ENCODE results near the gene SELENOM. TPM values are rescaled to one million over a fixed set of nuclear protein-coding genes. Genes with fewer than 3 reads are reported as not detected.
"Not testable (repeated sequence)": the region's sequence is repeated elsewhere in the genome, so short reads cannot be mapped to it uniquely, and the experiment has no call there.

SELENOM gene
- polyA plus RNA-seq, 1 experiment: 89.0 TPM

DNA sequence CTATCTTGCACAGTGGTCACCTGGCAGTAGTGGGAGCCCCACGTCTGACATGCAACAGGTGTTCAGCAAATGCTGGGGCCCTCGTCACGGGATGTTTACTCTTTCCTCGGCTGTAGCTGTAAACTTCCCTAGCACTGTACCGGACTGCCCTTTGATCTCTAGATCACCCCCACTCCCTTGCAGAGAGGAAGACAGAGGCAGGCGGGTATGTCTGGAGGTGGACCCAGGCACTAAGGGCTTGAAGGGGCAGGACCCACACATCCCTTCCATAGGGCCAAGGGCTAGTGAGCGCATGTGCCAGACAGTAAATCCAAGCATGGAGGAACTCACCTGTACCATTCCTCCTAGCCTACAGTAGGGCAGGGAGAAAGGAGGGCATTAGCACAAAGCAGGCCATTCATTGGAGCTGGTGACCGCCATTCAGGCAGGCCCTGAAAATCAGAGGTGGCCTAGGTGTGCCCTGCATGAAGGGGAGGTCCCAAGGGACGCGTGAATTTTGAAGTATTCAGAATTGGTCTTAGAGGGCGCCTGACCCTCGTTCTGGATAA, 28.2 kb downstream of the SELENOM start:
- CTCF ChIA-PET: interaction anchor here (1.0 kb wide), 1 partner anchor 28 kb away, joined by 3 read pairs; the partner anchor contains the start of gene SELENOM
- TF ChIP-seq, protein P1, sequence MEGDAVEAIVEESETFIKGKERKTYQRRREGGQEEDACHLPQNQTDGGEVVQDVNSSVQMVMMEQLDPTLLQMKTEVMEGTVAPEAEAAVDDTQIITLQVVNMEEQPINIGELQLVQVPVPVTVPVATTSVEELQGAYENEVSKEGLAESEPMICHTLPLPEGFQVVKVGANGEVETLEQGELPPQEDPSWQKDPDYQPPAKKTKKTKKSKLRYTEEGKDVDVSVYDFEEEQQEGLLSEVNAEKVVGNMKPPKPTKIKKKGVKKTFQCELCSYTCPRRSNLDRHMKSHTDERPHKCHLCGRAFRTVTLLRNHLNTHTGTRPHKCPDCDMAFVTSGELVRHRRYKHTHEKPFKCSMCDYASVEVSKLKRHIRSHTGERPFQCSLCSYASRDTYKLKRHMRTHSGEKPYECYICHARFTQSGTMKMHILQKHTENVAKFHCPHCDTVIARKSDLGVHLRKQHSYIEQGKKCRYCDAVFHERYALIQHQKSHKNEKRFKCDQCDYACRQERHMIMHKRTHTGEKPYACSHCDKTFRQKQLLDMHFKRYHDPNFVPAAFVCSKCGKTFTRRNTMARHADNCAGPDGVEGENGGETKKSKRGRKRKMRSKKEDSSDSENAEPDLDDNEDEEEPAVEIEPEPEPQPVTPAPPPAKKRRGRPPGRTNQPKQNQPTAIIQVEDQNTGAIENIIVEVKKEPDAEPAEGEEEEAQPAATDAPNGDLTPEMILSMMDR (IDR thresholded peaks at IDR 0.05; ENCODE audit: low read depth, low read length): no peak

DNA sequence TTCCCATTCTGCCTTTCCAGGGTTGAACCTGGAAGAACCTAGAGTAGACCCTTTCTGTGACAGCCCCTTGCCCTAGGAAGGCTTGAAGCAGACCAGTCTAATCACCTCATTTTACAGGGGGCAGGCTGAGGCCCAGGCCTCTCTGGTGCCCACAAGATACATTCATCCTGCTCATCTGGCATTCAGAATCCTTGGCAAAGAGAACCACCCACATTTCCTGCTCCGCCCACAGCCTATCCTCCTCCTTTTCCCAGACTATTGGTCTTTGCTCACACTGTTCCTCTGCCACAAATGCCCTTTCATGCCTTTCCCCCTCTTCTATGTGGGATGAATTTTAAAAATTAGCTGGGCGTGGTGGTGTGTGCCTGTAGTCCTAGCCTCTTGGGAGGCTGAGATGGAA, 29.0 kb downstream of the SELENOM start:
- H3K9me3 ChIP-seq (ENCODE audit: control insufficient read depth, insufficient read depth, low read length); H3K27ac ChIP-seq (ENCODE audit: low read depth, low read length); POLR2A ChIA-PET; H3K27me3 ChIP-seq (ENCODE audit: control insufficient read depth, insufficient read depth, low read length); DNase-seq (ENCODE audit: low read depth, low spot score); H3K4me3 ChIP-seq (ENCODE audit: low read depth, low read length): not testable (repeated sequence)
- CTCF ChIA-PET: interaction anchor here (0.6 kb wide), 1 partner anchor 30 kb away, joined by 3 read pairs; no protein-coding TSS in a partner anchor

More for the DNA sequence above, 28.2 kb downstream of the SELENOM start:
- Histone ChIP-seq H3K27me3 (ENCODE audit: control insufficient read depth, insufficient read depth, low read length) (no peaks in the 10 kb centered on the region), H3K9me3 (ENCODE audit: control insufficient read depth, insufficient read depth, low read length) (no peaks in the 10 kb centered on the region; the same call in 1 of the 2 replicates), H3K4me3 (ENCODE audit: low read depth, low read length) (no peak overlapping the region), H3K27ac (ENCODE audit: low read depth, low read length) (no peak overlapping the region)
- DNase-seq (ENCODE audit: low read depth, low spot score): no peak
- POLR2A ChIA-PET: no interaction called here

DNA sequence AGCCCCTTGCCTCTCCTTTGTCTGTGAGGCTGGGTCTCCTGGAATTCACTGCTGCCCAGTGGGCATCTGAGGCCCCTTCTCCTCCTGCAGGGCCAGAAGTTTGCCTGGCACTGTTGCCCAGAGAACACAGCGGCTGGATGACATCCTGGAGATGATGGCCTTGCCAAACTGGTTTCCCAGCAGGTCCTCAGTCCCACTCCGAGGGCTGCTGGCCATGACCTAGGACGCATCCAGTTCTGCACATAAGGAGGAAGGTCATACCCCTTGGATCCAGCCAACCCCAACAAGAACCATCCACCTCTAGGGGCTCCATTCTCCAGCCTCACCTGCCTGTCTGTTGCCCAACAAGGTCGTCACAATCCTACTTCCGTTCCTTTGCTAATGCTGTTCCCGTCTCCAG, 29.7 kb downstream of the SELENOM start:
- ChIA-PET CTCF (no interaction called here), POLR2A (no interaction called here)
- Histone ChIP-seq H3K9me3 (ENCODE audit: control insufficient read depth, insufficient read depth, low read length) (no peaks in the 10 kb centered on the region), H3K4me3 (ENCODE audit: low read depth, low read length) (no peak overlapping the region), H3K27me3 (ENCODE audit: control insufficient read depth, insufficient read depth, low read length) (no peaks in the 10 kb centered on the region), H3K27ac (ENCODE audit: low read depth, low read length) (no peak overlapping the region)
- DNase-seq (ENCODE audit: low read depth, low spot score): no peak
- TF ChIP-seq, protein P1 (IDR thresholded peaks at IDR 0.05; ENCODE audit: low read depth, low read length): no peak

DNA sequence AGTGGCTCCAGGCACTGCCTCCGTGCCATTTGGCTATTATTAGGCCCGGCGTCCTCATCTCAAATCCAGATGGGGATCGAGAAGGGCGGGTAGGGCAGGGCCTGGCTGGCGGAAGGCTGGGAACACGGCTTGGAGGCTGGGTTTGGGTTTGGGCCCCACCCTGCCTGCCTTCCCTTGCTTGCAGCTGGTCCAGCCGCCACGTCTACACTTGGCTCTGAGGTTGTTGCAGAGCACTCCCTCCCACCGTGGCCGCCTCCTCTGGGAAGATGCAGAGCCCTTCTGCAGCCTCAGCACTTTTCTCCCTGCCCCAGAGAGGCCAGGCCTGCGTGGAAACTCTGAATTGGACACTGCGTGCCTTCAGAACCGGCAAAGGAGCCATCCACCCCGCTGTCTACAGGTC, 31.4 kb downstream of the SELENOM start:
- DNase-seq (ENCODE audit: low read depth, low spot score): no peak
- Histone ChIP-seq H3K27me3 (ENCODE audit: control insufficient read depth, insufficient read depth, low read length) (no peaks in the 10 kb centered on the region), H3K27ac (ENCODE audit: low read depth, low read length) (no peak overlapping the region), H3K4me3 (ENCODE audit: low read depth, low read length) (no peak overlapping the region), H3K9me3 (ENCODE audit: control insufficient read depth, insufficient read depth, low read length) (no peaks in the 10 kb centered on the region)
- TF ChIP-seq, protein P1 (IDR thresholded peaks at IDR 0.05; ENCODE audit: low read depth, low read length): no peak
- ChIA-PET CTCF (no interaction called here), POLR2A (no interaction called here)

DNA sequence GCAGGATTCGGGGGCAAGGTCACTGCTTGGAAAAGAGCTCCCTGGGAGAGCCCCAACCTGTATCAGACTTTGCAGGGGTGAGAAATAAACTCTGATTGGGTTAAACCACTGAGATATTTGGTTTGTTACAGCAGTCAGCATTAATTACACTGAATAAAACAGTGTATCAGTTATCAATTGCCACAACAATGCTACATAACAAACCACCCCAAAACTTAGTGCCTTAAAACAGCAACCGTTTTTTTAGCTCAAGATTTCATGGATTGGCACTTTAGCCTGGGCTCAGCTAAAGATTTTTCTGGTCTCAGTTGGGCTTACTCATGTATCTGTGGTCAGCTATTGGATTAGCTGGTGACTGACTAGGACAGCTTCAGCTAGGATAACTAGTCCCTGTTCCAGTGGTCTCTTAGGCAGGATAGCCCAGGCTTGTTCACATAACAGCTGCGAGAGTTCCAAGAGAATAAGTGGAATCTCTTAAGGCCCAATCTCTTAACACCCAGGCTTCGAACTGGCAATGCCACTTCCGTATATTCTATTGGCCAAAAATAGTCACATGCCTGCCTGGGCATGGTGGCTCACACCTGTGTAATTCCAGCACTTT, 33.7 kb downstream of the SELENOM start:
- CTCF ChIA-PET; DNase-seq (ENCODE audit: low read depth, low spot score); POLR2A ChIA-PET: not testable (repeated sequence)

DNA sequence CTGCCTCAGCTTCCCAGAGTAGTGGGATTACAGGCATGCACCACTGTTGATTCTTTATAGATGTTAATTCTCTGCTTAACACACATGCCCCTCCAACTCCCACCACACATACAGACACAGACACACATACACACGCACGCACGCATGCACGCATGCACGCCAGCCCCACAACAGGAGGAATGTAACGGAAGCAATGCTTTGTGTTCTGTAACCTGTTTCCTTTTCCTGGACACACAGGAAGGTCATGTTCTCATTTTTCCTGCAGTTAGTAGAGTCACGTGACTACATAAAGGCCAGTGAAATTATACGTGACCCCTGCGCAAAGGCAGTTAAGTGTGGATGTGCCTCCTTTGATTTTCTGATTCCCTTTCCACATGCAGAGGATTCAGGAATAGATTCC, 34.2 kb downstream of the SELENOM start:
- H3K27ac ChIP-seq (ENCODE audit: low read depth, low read length); DNase-seq (ENCODE audit: low read depth, low spot score); H3K4me3 ChIP-seq (ENCODE audit: low read depth, low read length); H3K9me3 ChIP-seq (ENCODE audit: control insufficient read depth, insufficient read depth, low read length); CTCF ChIA-PET; H3K27me3 ChIP-seq (ENCODE audit: control insufficient read depth, insufficient read depth, low read length): not testable (repeated sequence)
- POLR2A ChIA-PET: interaction anchor here (0.6 to 0.7 kb wide), 2 partner anchors 8 to 38 kb away, joined by 4 to 9 read pairs; partner anchors contain the start of gene SMTN

More for the DNA sequence above, 33.7 kb downstream of the SELENOM start:
- H3K9me3 ChIP-seq (ENCODE audit: control insufficient read depth, insufficient read depth, low read length); H3K27ac ChIP-seq (ENCODE audit: low read depth, low read length); H3K4me3 ChIP-seq (ENCODE audit: low read depth, low read length); H3K27me3 ChIP-seq (ENCODE audit: control insufficient read depth, insufficient read depth, low read length): not testable (repeated sequence)

DNA sequence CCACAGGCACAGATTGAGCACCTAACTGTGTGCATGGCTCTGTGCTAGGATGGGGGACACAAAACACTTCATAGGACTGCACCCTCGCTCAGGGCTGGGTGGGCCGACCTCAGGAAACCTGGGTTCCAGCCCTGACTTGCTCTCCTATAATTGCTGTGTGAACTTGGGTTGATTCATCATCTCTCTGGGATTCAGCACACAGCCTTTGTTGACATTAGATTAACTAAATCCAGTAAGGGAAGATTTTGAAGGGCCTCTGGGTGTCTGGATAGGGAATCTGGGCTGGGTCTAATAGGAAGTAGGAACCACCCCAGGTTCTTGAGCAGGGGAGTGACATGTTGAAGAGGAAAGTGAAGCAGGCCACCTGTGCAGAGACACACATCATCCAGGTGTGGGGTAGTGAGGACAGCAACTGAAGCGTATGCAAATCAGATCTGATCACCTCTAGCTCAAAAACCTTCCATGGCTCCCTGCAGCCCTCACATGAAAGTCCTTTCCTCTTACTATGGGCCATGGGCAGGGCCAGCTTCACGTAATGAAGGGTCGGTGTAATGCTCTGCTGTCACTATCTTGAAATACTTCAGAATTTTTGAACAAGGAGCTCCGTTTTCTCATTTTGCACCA, 37.6 kb downstream of the SELENOM start:
- DNase-seq (ENCODE audit: low read depth, low spot score); H3K9me3 ChIP-seq (ENCODE audit: control insufficient read depth, insufficient read depth, low read length); H3K27ac ChIP-seq (ENCODE audit: low read depth, low read length); POLR2A ChIA-PET; H3K27me3 ChIP-seq (ENCODE audit: control insufficient read depth, insufficient read depth, low read length); H3K4me3 ChIP-seq (ENCODE audit: low read depth, low read length): not testable (repeated sequence)
- CTCF ChIA-PET: interaction anchor here (0.6 kb wide), 1 partner anchor 306 kb away, joined by 3 read pairs; no protein-coding TSS in a partner anchor
